ENCODE results near the gene PLIN4.
"Not testable (repeated sequence)": the region's sequence is repeated elsewhere in the genome, so short reads cannot be mapped to it uniquely, and the experiment has no call there.

PLIN4 gene

GRCh38 chr19:4553092-4553695 is 34.9 kb upstream of the PLIN4 start:
- Mint-ChIP-seq H3K27me3 (no peaks in the 10 kb centered on the region), H3K36me3 (no peaks in the 10 kb centered on the region)
- CTCF ChIA-PET, result no interaction called here

GRCh38 chr19:4552525-4552819 is 34.2 kb upstream of the PLIN4 start:
- H3K36me3 Mint-ChIP-seq, result no peaks in the 10 kb centered on the region
- no peak overlapping the region for H3K27ac Mint-ChIP-seq
- DNase-seq, result no peak
- H3K9me3 Mint-ChIP-seq, result peaks cover 1% of the 10 kb centered on the region
- CTCF ChIA-PET, result no interaction called here
- peaks cover 4% of the 10 kb centered on the region for H3K4me1 Mint-ChIP-seq
- H3K27me3 Mint-ChIP-seq, result no peaks in the 10 kb centered on the region
- H3K4me3 Mint-ChIP-seq, result no peak overlapping the region

More at GRCh38 chr19:4553092-4553695, 34.9 kb upstream of the PLIN4 start:
- peaks cover 1% of the 10 kb centered on the region for H3K9me3 Mint-ChIP-seq
- no peak overlapping the region for H3K27ac Mint-ChIP-seq
- no peak overlapping the region for H3K4me3 Mint-ChIP-seq
- H3K4me1 Mint-ChIP-seq, result peaks cover 4% of the 10 kb centered on the region
- no peak for DNase-seq

GRCh38 chr19:4550479-4551050 is 32.3 kb upstream of the PLIN4 start:
- CTCF ChIA-PET, result no interaction called here
- H3K9me3 Mint-ChIP-seq, result no peaks in the 10 kb centered on the region

GRCh38 chr19:4550018-4550417 is 31.7 kb upstream of the PLIN4 start:
- no peak for DNase-seq
- Mint-ChIP-seq H3K27ac (no peak overlapping the region), H3K4me1 (no peaks in the 10 kb centered on the region), H3K4me3 (no peak overlapping the region), H3K27me3 (no peaks in the 10 kb centered on the region), H3K36me3 (no peaks in the 10 kb centered on the region), H3K9me3 (no peaks in the 10 kb centered on the region)
- CTCF ChIA-PET, result no interaction called here

More at GRCh38 chr19:4550479-4551050, 32.3 kb upstream of the PLIN4 start:
- no peak overlapping the region for H3K4me3 Mint-ChIP-seq
- no peak overlapping the region for H3K27ac Mint-ChIP-seq
- no peaks in the 10 kb centered on the region for H3K27me3 Mint-ChIP-seq
- DNase-seq, result no peak
- H3K36me3 Mint-ChIP-seq, result no peaks in the 10 kb centered on the region
- H3K4me1 Mint-ChIP-seq, result no peaks in the 10 kb centered on the region

- H3K4me3 Mint-ChIP-seq, result no peak overlapping the region
- DNase-seq, result no peak
- H3K36me3 Mint-ChIP-seq, result no peaks in the 10 kb centered on the region
- no peaks in the 10 kb centered on the region for H3K9me3 Mint-ChIP-seq
- CTCF ChIA-PET, result interaction anchor here (1.3 kb wide), 1 partner anchor 28 kb away, joined by 3 read pairs; no protein-coding TSS in a partner anchor
- H3K27me3 Mint-ChIP-seq, result no peaks in the 10 kb centered on the region
- no peak overlapping the region for H3K27ac Mint-ChIP-seq
- H3K4me1 Mint-ChIP-seq, result no peaks in the 10 kb centered on the region
Observed at GRCh38 chr19:4548238-4548584, 29.9 kb upstream of the PLIN4 start.

- H3K4me3 Mint-ChIP-seq, result no peak overlapping the region
- H3K27ac Mint-ChIP-seq, result no peak overlapping the region
- no peaks in the 10 kb centered on the region for H3K27me3 Mint-ChIP-seq
- peak; percentile 35 for DNase-seq
- H3K9me3 Mint-ChIP-seq, result no peaks in the 10 kb centered on the region
- CTCF ChIA-PET, result interaction anchor here (1.0 to 1.3 kb wide), 2 partner anchors 29 kb away, joined by 3 read pairs; no protein-coding TSS in a partner anchor
- no peaks in the 10 kb centered on the region for H3K36me3 Mint-ChIP-seq
- H3K4me1 Mint-ChIP-seq, result no peaks in the 10 kb centered on the region
Observed at GRCh38 chr19:4547303-4548237, 29.3 kb upstream of the PLIN4 start.

- H3K36me3 Mint-ChIP-seq, result no peaks in the 10 kb centered on the region
- H3K4me3 Mint-ChIP-seq, result no peak overlapping the region
- H3K27ac Mint-ChIP-seq, result no peak overlapping the region
- peaks cover 3% of the 10 kb centered on the region for H3K9me3 Mint-ChIP-seq
- peaks cover under 1% of the 10 kb centered on the region for H3K27me3 Mint-ChIP-seq
- no peak for DNase-seq
- CTCF ChIA-PET, result no interaction called here
- H3K4me1 Mint-ChIP-seq, result peaks cover 6% of the 10 kb centered on the region
Observed at GRCh38 chr19:4543842-4544647, 25.8 kb upstream of the PLIN4 start.

GRCh38 chr19:4542896-4543841 is 24.9 kb upstream of the PLIN4 start:
- Mint-ChIP-seq H3K4me3 (no peak overlapping the region), H3K27me3 (peaks cover 10% of the 10 kb centered on the region), H3K9me3 (peaks cover 3% of the 10 kb centered on the region), H3K4me1 (peaks cover 6% of the 10 kb centered on the region), H3K27ac (no peak overlapping the region), H3K36me3 (no peaks in the 10 kb centered on the region)
- CTCF ChIA-PET, result no interaction called here
- DNase-seq, result no peak

GRCh38 chr19:4541806-4542145 is 23.5 kb upstream of the PLIN4 start:
- H3K9me3 Mint-ChIP-seq, DNase-seq, H3K4me3 Mint-ChIP-seq, H3K36me3 Mint-ChIP-seq, CTCF ChIA-PET, H3K27ac Mint-ChIP-seq, H3K4me1 Mint-ChIP-seq: not testable (repeated sequence)
- H3K27me3 Mint-ChIP-seq, result peaks cover 19% of the 10 kb centered on the region

- peaks cover 23% of the 10 kb centered on the region for H3K27me3 Mint-ChIP-seq
- H3K4me3 Mint-ChIP-seq, result no peak overlapping the region
- H3K9me3 Mint-ChIP-seq, result peaks cover 3% of the 10 kb centered on the region
- DNase-seq, result no peak
- CTCF ChIA-PET, result no interaction called here
- H3K27ac Mint-ChIP-seq, result no peak overlapping the region
- H3K4me1 Mint-ChIP-seq, result peaks cover 6% of the 10 kb centered on the region
- no peaks in the 10 kb centered on the region for H3K36me3 Mint-ChIP-seq
Observed at GRCh38 chr19:4541114-4541805, 23.0 kb upstream of the PLIN4 start.

- H3K27me3 Mint-ChIP-seq, result peaks cover 35% of the 10 kb centered on the region
- no peaks in the 10 kb centered on the region for H3K36me3 Mint-ChIP-seq
- no peak within 1 kb of the TSS for H3K4me3 Mint-ChIP-seq
- H3K4me1 Mint-ChIP-seq, result peaks cover 8% of the 10 kb centered on the region
- CTCF ChIA-PET, result interaction anchor here (1.4 to 1.8 kb wide), 2 partner anchors 15 to 93 kb away, joined by 4 to 7 read pairs; no protein-coding TSS in a partner anchor
- DNase-seq, result no peak
- H3K9me3 Mint-ChIP-seq, result peaks cover 3% of the 10 kb centered on the region
- no peak within 1 kb of the TSS for H3K27ac Mint-ChIP-seq
Observed at GRCh38 chr19:4539693-4540581, 21.7 kb upstream of the PLIN4 start, which contains the start of gene LRG1. Gene LRG1 (minus strand): TSS chr19:4540036. CDS start chr19:4540013, 23 bp downstream.

GRCh38 chr19:4539169-4539692 is 20.9 kb upstream of the PLIN4 start:
- no peaks in the 10 kb centered on the region for H3K36me3 Mint-ChIP-seq
- CTCF ChIA-PET, result interaction anchor here (1.4 to 1.8 kb wide), 2 partner anchors 14 to 94 kb away, joined by 4 to 7 read pairs; no protein-coding TSS in a partner anchor
- no peak overlapping the region for H3K4me3 Mint-ChIP-seq
- H3K4me1 Mint-ChIP-seq, result peaks cover 8% of the 10 kb centered on the region
- H3K27ac Mint-ChIP-seq, result no peak overlapping the region
- peaks cover 42% of the 10 kb centered on the region for H3K27me3 Mint-ChIP-seq
- H3K9me3 Mint-ChIP-seq, result peaks cover 3% of the 10 kb centered on the region
- no peak for DNase-seq

Data from activated naive CD4-positive, alpha-beta T cell treated with anti-CD3 and anti-CD28 coated beads, Interleukin-2, amount 10 ng/mL, durations not matched to agents 7 days and 5 days (primary cell).